Endodermal cell (in vitro differentiated cells): ENCODE results near the gene MIEF2. TPM values are rescaled to one million over a fixed set of nuclear protein-coding genes. Genes with fewer than 3 reads are reported as not detected.

Experiments used
- DNase-seq: peaks from one replicate; pipeline ENCODE4 v3.0.0-alpha.2; 2017
- H3K27ac ChIP-seq: 2 replicates; pipeline ENCODE4 v1.5.1; 2013; ENCODE audit warnings: mild to moderate bottlenecking, low read depth, low read length, moderate library complexity
- H3K27me3 ChIP-seq: 2 replicates; pipeline ENCODE4 v1.6.1; 2013; ENCODE audit warnings: mild to moderate bottlenecking, low read length, moderate library complexity; ENCODE audit not compliant: insufficient read depth, control insufficient read depth, poor library complexity, severe bottlenecking
- H3K36me3 ChIP-seq: 2 replicates; pipeline ENCODE4 v1.7.0; 2013; ENCODE audit warnings: mild to moderate bottlenecking, low read length, moderate library complexity; ENCODE audit not compliant: control insufficient read depth, insufficient read depth
- H3K4me1 ChIP-seq: one replicate; pipeline ENCODE4 v1.7.0; 2013; ENCODE audit warnings: low read length; ENCODE audit not compliant: control insufficient read depth, insufficient read depth
- H3K4me3 ChIP-seq: 2 replicates; pipeline ENCODE4 v1.5.1; 2013; ENCODE audit warnings: mild to moderate bottlenecking, low read length, moderate library complexity
- H3K9ac ChIP-seq: 2 replicates; pipeline ENCODE4 v1.6.1; 2013; ENCODE audit warnings: mild to moderate bottlenecking, low read length, moderate library complexity; ENCODE audit not compliant: poor library complexity, severe bottlenecking; ENCODE audit errors: extremely low read depth
- H3K9me3 ChIP-seq: 2 replicates; pipeline ENCODE4 v1.6.1; 2013; ENCODE audit warnings: mild to moderate bottlenecking, low read length, moderate library complexity; ENCODE audit not compliant: control insufficient read depth
- H3K27ac Mint-ChIP-seq: 2 replicates; pipeline ENCODE4 v1.8.0; 2020; ENCODE audit warnings: mixed read lengths
- H3K27me3 Mint-ChIP-seq: 2 replicates; pipeline ENCODE4 v1.8.0; 2021; ENCODE audit warnings: mild to moderate bottlenecking, mixed read lengths; ENCODE audit not compliant: insufficient read depth
- H3K36me3 Mint-ChIP-seq: 2 replicates; pipeline ENCODE4 v1.8.0; 2020; ENCODE audit warnings: low read depth, mixed read lengths
- H3K4me1 Mint-ChIP-seq: 2 replicates; pipeline ENCODE4 v1.8.0; 2020; ENCODE audit warnings: mixed read lengths
- H3K4me3 Mint-ChIP-seq: 2 replicates; pipeline ENCODE4 v1.8.0; 2020; ENCODE audit warnings: mild to moderate bottlenecking, moderate library complexity, mixed read lengths
- H3K9me3 Mint-ChIP-seq: 2 replicates; pipeline ENCODE4 v1.8.0; 2020; ENCODE audit warnings: mild to moderate bottlenecking, mixed read lengths
- CTCF ChIP-seq: fragments of 200-600 bp; sonication (generic); conservative IDR thresholded peaks from 2 replicates; pipeline ENCODE4 v1.5.0; 2021; ENCODE audit warnings: antibody characterized with exemption, mild to moderate bottlenecking
- WGBS, 2 experiments: methylation state at CpG; one replicate each; pipeline versions ENCODE4 v1.1.5 to v1.1.7; 2013; ENCODE audit warnings: missing lambda C conversion rate in 2 of 2, mixed read lengths in 1 of 2; ENCODE audit not compliant: insufficient coverage in 1 of 2, insufficient read length in 1 of 2; 5-methylcytosine and 5-hydroxymethylcytosine counted together
- total RNA-seq, 2 donors: library from RNA; stranded (reverse); fragmentation: NEBNext Ultra II Directional in 1 of 2; extraction: Animal tissue kit (Norgen Biotek cat#: 25700) in 1 of 2; gene quantifications; 2 replicates in 1 of 2; 3 replicates in 1 of 2; pipeline ENCODE4 v1.2.1, GENCODE V29; 2021

Gene MIEF2
- total RNA-seq, 2 donors from 2014 or later = 15.3 to 19.6 TPM

- Histone ChIP-seq H3K9ac (no peak overlapping the region), H3K4me1 (peaks cover 14% of the 10 kb centered on the region), H3K36me3 (peaks cover 40% of the 10 kb centered on the region), H3K4me3 (peak overlapping the region; percentile 90), H3K9me3 (no peaks in the 10 kb centered on the region), H3K27ac (no peak overlapping the region), H3K27me3 (no peaks in the 10 kb centered on the region)
- Mint-ChIP-seq H3K27me3 (no peaks in the 10 kb centered on the region), H3K4me3 (peak overlapping the region; percentile 92), H3K27ac (peak overlapping the region; percentile 95), H3K4me1 (peaks cover 22% of the 10 kb centered on the region), H3K36me3 (peaks cover 26% of the 10 kb centered on the region), H3K9me3 (no peaks in the 10 kb centered on the region)
- no peak for TF ChIP-seq CTCF
- no peak for DNase-seq
- 80% methylated on average over 20 to 22 of the region's 22 CpGs for WGBS, 2 experiments
These were observed 686 bp upstream of the MIEF2 start for GRCh38 chr17:18259621-18260331.

DNA sequence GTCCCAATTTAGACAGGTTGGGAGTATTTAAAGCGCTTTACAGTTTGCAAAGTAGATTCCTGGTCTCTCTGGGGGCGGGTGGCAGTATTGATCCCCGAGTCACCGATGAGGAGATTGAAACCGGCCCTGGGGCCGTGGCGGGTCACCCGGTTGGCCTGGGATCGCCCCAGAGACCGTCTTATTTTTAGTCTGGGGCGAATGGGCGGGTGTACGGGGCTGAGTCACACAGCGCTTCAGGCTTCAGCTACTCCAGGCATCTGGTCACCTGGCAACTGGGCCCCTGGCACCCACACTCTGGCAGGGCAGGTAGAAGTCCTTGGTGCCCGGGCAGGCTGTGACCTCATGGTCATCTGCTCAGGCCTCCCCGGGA lies 669 bp downstream of the MIEF2 start:
- Mint-ChIP-seq H3K36me3 (peaks cover 18% of the 10 kb centered on the region), H3K4me3 (peak overlapping the region; percentile 92), H3K27me3 (no peaks in the 10 kb centered on the region), H3K4me1 (peaks cover 22% of the 10 kb centered on the region), H3K27ac (peak overlapping the region; percentile 92), H3K9me3 (no peaks in the 10 kb centered on the region)
- H3K27ac ChIP-seq = no peak overlapping the region
- H3K4me3 ChIP-seq = peak overlapping the region; percentile 90
- H3K36me3 ChIP-seq = peaks cover 31% of the 10 kb centered on the region
- 11 to 14% methylated on average over 13 to 16 of the region's 16 CpGs for WGBS, 2 experiments
- H3K9ac ChIP-seq = peak overlapping the region; percentile 97
- peaks cover 14% of the 10 kb centered on the region for H3K4me1 ChIP-seq
- no peaks in the 10 kb centered on the region for H3K9me3 ChIP-seq
- no peaks in the 10 kb centered on the region for H3K27me3 ChIP-seq
- peak; percentile 81 for DNase-seq
- no peak for TF ChIP-seq CTCF

- no peak for DNase-seq
- Mint-ChIP-seq H3K27ac (peak overlapping the region; percentile 72), H3K36me3 (peaks cover 14% of the 10 kb centered on the region), H3K4me1 (peaks cover 22% of the 10 kb centered on the region), H3K27me3 (no peaks in the 10 kb centered on the region), H3K4me3 (peak overlapping the region; percentile 92), H3K9me3 (no peaks in the 10 kb centered on the region)
- no peak for TF ChIP-seq CTCF
- H3K27ac ChIP-seq = no peak overlapping the region
- no peaks in the 10 kb centered on the region for H3K9me3 ChIP-seq
- H3K4me1 ChIP-seq = peaks cover 14% of the 10 kb centered on the region
- H3K9ac ChIP-seq = peak overlapping the region; percentile 97
- peaks cover 27% of the 10 kb centered on the region for H3K36me3 ChIP-seq
- H3K27me3 ChIP-seq = no peaks in the 10 kb centered on the region
- peak overlapping the region; percentile 90 for H3K4me3 ChIP-seq
- WGBS, 2 experiments = 94% methylated on average over 2 to 3 of the region's 3 CpGs
These were observed 1.2 kb downstream of the MIEF2 start for GRCh38 chr17:18261659-18262058.
